K562 (cell line): Measurements from ENCODE around the gene ZSWIM8. TPM values are rescaled to one million over a fixed set of nuclear protein-coding genes. Genes with fewer than 3 reads are reported as not detected.

Experiments used
- CCNT2 ChIP-seq: IDR thresholded peaks from 2 replicates; pipeline ENCODE4 v1.6.1; 2011; ENCODE audit warnings: borderline replicate concordance, low read depth, mild to moderate bottlenecking, moderate library complexity, mixed read lengths, low read length; ENCODE audit not compliant: insufficient read length; ENCODE audit errors: extremely low read depth
- CUX1 ChIP-seq: fragments of 200-800 bp; sonication (Bioruptor generic); IDR thresholded peaks from 2 replicates; pipeline ENCODE4 v1.6.1; 2016; ENCODE audit warnings: missing genetic modification characterization, missing compliant biosample characterization
- FOXO4 ChIP-seq: fragments of 450-650 bp; formaldehyde crosslinking; IDR thresholded peaks from 2 replicates; pipeline ENCODE4 v1.4.0; 2020; ENCODE audit warnings: mild to moderate bottlenecking, moderate library complexity
- GABPB2 ChIP-seq: fragments of 250-450 bp; sonication (Bioruptor Pico); conservative IDR thresholded peaks from 2 replicates; pipeline ENCODE4 v1.5.1; 2021; ENCODE audit warnings: mild to moderate bottlenecking
- GATAD2B ChIP-seq: fragments of 450-650 bp; IDR thresholded peaks from 2 replicates; pipeline ENCODE4 v1.6.1; 2017; ENCODE audit warnings: mild to moderate bottlenecking, borderline replicate concordance
- JUND ChIP-seq, 2 experiments: IDR thresholded peaks; 2 replicates in 1 of 2; 3 replicates in 1 of 2; pipeline ENCODE4 v1.6.1; 2011; ENCODE audit warnings: borderline replicate concordance in 2 of 2, low read depth in 2 of 2, low read length in 2 of 2, improper control_type of control experiment in 1 of 2, missing biosample characterization in 1 of 2, missing genetic modification characterization in 1 of 2, missing genetic modification reagents in 1 of 2
- NR2C1 ChIP-seq, 2 experiments: fragments of 450-650 bp; IDR thresholded peaks; 2 replicates each; pipeline ENCODE4 v1.6.1; 2017; ENCODE audit warnings: mild to moderate bottlenecking in 2 of 2, antibody characterized with exemption in 1 of 2, inconsistent platforms in 1 of 2, missing compliant biosample characterization in 1 of 2, missing genetic modification characterization in 1 of 2
- POLR2AphosphoS2 ChIP-seq: IDR thresholded peaks from 2 replicates; pipeline ENCODE4 v1.6.1; 2012; ENCODE audit warnings: low read length, improper control_type of control experiment
- RBM34 ChIP-seq: fragments of 200-400 bp; formaldehyde crosslinking; IDR thresholded peaks from 2 replicates; pipeline ENCODE4 v1.6.1; 2018; ENCODE audit warnings: low read length, borderline replicate concordance; ENCODE audit not compliant: insufficient read depth
- SAFB ChIP-seq: fragments of 200-400 bp; formaldehyde crosslinking; IDR thresholded peaks from 2 replicates; pipeline ENCODE4 v1.6.1; 2017; ENCODE audit warnings: low read depth, low read length, borderline replicate concordance
- SIN3A ChIP-seq, 2 experiments: fragments of 150-350 bp in 1 of 2; IDR thresholded peaks; 2 replicates each; pipeline ENCODE4 v1.6.1; 2011 to 2016; ENCODE audit warnings: borderline replicate concordance in 2 of 2, low read depth in 2 of 2, low read length in 2 of 2, mild to moderate bottlenecking in 2 of 2, moderate library complexity in 2 of 2; ENCODE audit not compliant: control insufficient read depth in 1 of 2
- SMARCB1 ChIP-seq: IDR thresholded peaks from 2 replicates; pipeline ENCODE4 v1.6.1; 2011; ENCODE audit warnings: improper control_type of control experiment, low read depth; ENCODE audit not compliant: insufficient read length
- TAF9B ChIP-seq: fragments of 450-650 bp; IDR thresholded peaks from 2 replicates; pipeline ENCODE4 v1.6.1; 2018; ENCODE audit warnings: mild to moderate bottlenecking; ENCODE audit not compliant: partially characterized antibody
- ZHX1 ChIP-seq: fragments of 150-350 bp; conservative IDR thresholded peaks from 2 replicates; pipeline ENCODE4 v1.6.1; 2014; ENCODE audit warnings: low read length
- ZNF197 ChIP-seq: fragments of 200-800 bp; sonication (Bioruptor generic); IDR thresholded peaks from 2 replicates; pipeline ENCODE4 v1.6.1; 2016; ENCODE audit warnings: low read depth, missing genetic modification characterization, missing compliant biosample characterization
- polyA plus RNA-seq, 8 experiments: library from polyadenylated mRNA; depleted of rRNA in 4 of 8; stranded (reverse) in 5 of 8; unstranded in 3 of 8; fragments of >200 nt; fragmentation: Nextera tagmentation in 2 of 8; fragmentation: Illumina TruSeq in 1 of 8; extraction: Ambion mirVana in 2 of 8; extraction: Trizol in 1 of 8; gene quantifications; 2 replicates each; pipeline versions ENCODE4 v1.2.1 to v1.2.3, GENCODE V29; 2011 to 2014; ENCODE audit warnings: inconsistent platforms in 1 of 8, missing spikeins in 1 of 8
- total RNA-seq, 7 experiments: library from RNA; depleted of rRNA in 6 of 7; stranded (reverse); fragments of >200 nt in 6 of 7; fragmentation: Illumina TruSeq in 2 of 7; extraction: Trizol in 2 of 7; gene quantifications; 2 replicates each; pipeline versions ENCODE4 v1.2.1 to v1.2.3, GENCODE V29; 2011 to 2021; ENCODE audit warnings: low replicate concordance in 1 of 7

ZSWIM8 gene
- total and polyA plus RNA-seq, 9 of the 15 experiments (the other 6 are each of a cell fraction or from before 2014, with no cell fraction given), result 5.6 to 47.8 (median 26.7) TPM

GRCh38 chr10:73772281-73773151, 12.9 kb upstream of the ZSWIM8 start (continued):
- TF ChIP-seq FOXO4 (CRISPR knock-in tag), result peak; percentile 78; the same call in 1 of the 2 replicates
- no peak for TF ChIP-seq CUX1 (CRISPR knock-in tag)
- peak; percentile 89; the same call in 1 of the 2 replicates for TF ChIP-seq RBM34
- TF ChIP-seq GABPB2, result peak; percentile 85; the same call in 1 of the 2 replicates
- peak; percentile 92 for TF ChIP-seq CCNT2
- TF ChIP-seq POLR2AphosphoS2, result peak; percentile 98; the same call in 1 of the 2 replicates
- TF ChIP-seq ZNF197 (CRISPR knock-in tag), result no peak
- peak; percentile 95 for TF ChIP-seq SAFB
- TF ChIP-seq SMARCB1, result no peak
- TF ChIP-seq SIN3A (IDR thresholded peaks at IDR 0.05; ENCODE audit: borderline replicate concordance in 2 of 2, control insufficient read depth in 1 of 2, low read depth in 2 of 2, low read length in 2 of 2), result peak; percentile 81 to 86
- no peak for TF ChIP-seq NR2C1 (IDR thresholded peaks at IDR 0.05)
- no peak for TF ChIP-seq NR2C1 (tag; IDR thresholded peaks at IDR 0.05)
- TF ChIP-seq TAF9B, result no peak
- TF ChIP-seq GATAD2B, result peak; percentile 39
- peak; percentile 32; the same call in 1 of the 2 replicates for TF ChIP-seq JUND (IDR thresholded peaks at IDR 0.05; ENCODE audit: borderline replicate concordance, low read depth, low read length)
- TF ChIP-seq JUND (tag; IDR thresholded peaks at IDR 0.05; ENCODE audit: borderline replicate concordance, low read depth, low read length), result no peak; the same call in 2 of the 3 replicates
- TF ChIP-seq ZHX1, result 0 out of 2 replicates have a peak, but pooled peaks have one; percentile 65
